GM19099 (cell line): ENCODE measurements around the gene SLC44A3.

Experiments used
- POLR2A ChIP-seq: IDR thresholded peaks from 3 replicates; pipeline ENCODE4 v1.6.1; 2011; ENCODE audit warnings: low read depth; ENCODE audit not compliant: insufficient read length; ENCODE audit errors: extremely low read depth

SLC44A3 gene

DNA sequence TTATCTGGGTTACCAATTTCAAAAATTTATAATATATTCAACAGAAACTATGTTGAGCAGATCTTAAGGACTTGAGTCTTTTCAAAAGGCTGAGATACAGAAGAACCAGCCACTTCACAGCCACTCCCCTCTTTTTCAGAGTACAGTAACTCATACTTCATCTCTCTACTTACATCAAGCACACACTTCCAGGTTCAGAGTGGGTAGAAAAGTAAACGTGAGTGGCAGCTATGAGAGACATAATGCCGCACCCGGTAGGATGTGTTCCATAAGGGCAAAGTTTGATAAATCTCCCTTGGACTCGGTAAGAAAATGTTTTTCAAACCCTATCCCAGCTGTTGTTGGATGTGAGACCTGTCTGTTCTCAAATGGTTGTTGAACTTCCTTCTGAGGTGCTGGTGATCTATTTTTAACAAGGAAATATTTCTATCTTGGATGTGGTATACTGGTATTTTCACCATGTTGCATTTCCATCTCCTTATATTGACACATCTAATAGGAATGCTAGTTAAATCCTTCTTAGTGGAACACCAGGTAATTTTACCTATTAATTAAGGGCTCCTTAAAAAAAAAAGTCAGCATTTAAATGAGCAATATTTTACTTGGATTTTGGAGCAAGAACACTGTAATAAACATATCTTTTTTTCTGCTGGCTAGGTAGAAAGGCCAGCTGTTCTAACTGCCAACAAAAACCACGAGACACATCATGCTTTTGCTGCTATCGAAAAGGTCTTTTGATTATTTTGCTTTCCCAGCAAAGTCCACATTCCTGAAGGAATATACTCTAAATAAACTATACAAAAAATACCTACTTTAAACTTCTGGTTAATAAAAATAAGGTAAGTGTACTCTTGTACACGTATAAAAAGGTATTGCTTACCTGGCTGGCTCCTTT is 78.6 kb downstream of the SLC44A3 start:
- no peak for TF ChIP-seq POLR2A

DNA sequence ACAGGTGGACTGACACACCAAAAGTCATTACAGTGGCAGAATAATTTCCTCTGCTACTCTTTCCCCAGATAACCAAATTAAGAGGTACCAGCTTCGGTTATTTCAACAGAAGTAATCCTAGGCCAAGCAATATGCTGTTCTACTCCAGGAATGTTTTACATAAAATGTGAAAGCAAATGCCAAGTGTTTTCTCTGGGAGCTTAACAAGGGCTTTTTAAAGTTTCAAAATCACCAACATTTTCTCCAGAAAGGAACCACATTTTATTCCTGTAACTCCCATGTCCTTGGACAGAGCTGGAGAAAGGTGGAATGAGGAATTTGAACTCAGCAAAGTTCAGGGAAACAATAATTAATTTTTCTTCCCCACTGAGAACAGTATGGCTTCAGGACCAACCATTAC is 79.6 kb downstream of the SLC44A3 start:
- TF ChIP-seq POLR2A: no peak

DNA sequence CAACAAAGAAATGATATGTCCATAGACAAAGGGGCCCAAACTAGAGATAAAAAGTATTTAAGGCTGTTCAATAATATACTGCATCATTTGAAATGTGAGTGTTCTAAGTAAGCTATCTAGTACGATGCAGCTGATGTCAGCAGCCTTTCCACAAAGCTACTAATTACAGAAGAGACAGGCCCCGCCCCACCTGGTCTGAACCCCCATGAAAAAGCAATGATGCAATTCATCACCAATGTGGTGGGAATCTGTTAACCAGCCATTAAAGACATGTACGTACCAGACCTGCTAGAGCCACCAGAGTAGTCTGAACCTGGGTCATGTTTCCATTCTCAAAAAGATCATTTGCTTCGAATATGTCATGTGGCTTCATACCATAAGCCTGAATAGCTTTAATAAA is 81.7 kb downstream of the SLC44A3 start:
- TF ChIP-seq POLR2A: no peak

DNA sequence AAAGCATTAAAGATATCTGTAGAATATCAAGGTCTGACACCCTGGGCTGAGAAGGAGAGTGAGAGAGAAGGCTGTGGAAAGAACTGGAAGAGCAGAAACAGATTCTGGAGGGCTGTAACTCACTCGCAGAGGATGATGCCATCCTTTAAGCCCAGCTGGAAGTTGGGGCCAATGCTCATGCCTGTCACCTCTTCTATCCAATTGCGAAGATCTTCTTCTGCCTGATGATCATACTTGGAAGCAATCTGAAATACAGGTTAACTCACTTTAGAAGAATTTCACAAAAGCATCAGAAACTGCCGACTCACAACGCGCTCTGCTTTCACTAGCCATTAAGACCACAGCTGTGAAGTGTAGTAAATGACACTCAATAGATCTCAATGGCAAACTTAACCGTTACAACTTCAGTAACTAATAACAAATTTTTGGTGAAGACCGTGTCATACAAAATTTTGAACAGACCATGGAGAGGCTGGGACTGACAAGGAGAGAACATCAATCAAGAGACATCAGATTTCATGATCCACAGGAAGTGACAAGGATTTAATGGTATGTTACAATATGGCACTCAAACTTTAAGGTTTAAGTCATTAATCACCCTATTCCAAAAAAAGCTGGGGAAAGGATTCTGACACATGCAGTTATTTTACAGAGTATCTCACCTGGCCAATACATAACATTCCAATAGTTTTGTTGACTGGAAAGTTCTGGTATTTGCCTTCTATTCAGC is 83.3 kb downstream of the SLC44A3 start:
- no peak for TF ChIP-seq POLR2A

DNA sequence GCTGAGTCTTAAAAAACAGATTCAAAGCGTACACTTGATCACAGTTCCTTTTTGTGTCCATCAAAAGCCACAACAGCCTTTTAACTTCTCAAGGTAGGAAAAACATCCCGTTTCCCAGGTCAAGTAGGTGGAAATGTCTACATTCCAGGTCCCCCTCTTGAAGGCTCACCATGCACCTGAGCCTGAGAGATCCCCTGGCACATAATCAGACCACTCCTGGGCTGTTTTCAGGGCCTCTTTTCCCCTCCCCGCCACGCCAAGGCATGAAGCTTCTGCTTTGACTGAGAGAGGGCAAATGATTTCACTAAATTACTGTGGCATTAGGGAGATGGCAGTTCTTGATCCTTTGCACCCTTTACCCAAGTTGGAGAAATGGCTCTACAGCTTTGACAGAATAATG is 85.0 kb downstream of the SLC44A3 start:
- no peak for TF ChIP-seq POLR2A

DNA sequence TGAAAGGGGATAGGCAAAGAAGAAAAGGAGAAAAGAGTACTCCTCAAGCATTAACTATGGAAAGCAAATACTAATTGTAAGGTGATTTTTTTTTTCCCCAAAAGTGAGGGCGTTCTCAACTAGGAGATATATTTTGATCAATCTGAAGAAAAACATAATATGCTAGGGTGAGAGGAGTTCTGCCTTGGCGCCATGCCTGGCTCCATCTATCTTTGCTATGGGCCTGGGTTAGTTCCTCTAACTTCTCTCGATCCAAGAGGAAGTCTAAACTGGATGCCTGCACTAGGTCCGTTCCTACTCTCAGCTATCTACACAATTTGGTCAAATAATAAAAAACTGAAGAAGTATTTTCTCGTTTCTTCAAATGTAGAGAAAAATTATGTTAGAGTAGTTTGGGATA is 86.2 kb downstream of the SLC44A3 start:
- TF ChIP-seq POLR2A: no peak

DNA sequence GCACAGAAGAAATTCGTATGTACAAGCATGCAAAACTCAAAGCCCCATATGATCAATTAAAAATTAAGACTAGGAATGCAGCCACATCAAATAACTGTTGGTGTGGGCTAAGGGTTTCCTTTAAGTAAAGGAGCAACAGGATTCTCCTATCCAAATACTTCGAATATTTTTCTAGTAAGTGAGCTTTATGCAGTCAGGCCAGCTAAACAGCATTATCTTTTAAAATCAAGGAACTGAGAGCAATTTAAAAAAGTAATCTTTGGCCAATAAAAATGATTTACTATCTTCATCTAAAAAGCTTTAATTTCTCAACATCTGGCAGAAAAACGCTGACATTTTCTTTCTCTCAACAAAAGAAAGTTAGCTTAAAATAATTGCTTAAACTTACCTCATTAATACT is 87.0 kb downstream of the SLC44A3 start:
- TF ChIP-seq POLR2A: no peak

DNA sequence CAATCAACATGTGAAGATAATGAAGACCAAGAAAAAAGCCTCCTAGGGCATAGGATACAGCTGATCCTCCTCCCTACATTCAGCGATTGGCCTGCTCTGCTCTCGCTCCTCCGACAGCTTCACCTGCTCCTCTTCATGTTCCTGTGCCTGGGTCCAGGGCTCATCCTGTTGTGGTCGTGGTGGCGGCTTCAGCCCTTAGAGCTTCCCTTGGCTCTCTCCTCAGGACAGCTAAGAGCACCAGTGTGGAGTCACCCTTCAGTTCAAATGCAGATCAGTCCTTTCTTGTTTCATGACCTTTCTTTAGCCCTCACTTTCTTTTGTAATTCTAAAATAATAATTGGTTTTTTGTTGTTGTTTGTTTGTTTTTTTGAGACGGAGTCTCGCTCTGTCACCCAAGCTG is 88.0 kb downstream of the SLC44A3 start:
- no peak for TF ChIP-seq POLR2A

DNA sequence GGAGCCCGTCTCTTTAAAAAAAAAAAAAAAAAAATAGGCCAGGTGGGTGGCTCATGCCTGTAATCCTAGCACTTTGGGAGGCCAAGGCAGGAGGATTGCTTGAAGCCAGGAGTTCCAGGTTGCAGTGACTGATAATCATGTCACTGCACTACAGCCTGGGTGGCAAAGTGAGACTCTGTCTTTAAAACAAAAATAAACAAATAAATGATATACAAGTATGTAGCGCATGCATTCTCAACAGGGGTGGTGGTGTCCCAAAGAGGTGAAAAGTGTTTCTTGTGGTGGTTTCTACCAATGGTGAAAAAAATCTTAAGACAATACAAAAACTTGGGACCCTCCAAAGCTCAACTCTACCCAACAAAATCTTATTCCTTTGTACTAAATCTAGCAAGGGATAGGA is 88.8 kb downstream of the SLC44A3 start:
- TF ChIP-seq POLR2A: no peak

DNA sequence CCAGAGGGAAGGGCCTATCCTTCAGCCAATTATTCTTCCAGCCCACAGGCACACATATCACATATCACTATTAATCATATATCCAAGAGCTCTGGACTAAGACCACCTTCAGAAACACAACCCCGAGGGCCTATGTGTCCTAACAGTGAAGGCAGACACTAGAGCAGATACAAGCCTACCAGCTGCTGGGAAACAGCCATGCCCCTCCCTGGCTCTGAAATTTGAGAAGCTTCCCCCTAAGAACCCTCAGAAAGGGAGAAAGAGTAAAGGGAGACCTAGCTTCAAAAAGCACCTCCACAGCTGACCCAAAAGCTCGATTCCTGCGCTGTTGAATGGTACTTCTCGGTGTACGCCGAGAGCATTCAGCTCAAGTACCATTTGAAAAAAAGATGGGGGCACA is 89.3 kb downstream of the SLC44A3 start:
- no peak for TF ChIP-seq POLR2A

DNA sequence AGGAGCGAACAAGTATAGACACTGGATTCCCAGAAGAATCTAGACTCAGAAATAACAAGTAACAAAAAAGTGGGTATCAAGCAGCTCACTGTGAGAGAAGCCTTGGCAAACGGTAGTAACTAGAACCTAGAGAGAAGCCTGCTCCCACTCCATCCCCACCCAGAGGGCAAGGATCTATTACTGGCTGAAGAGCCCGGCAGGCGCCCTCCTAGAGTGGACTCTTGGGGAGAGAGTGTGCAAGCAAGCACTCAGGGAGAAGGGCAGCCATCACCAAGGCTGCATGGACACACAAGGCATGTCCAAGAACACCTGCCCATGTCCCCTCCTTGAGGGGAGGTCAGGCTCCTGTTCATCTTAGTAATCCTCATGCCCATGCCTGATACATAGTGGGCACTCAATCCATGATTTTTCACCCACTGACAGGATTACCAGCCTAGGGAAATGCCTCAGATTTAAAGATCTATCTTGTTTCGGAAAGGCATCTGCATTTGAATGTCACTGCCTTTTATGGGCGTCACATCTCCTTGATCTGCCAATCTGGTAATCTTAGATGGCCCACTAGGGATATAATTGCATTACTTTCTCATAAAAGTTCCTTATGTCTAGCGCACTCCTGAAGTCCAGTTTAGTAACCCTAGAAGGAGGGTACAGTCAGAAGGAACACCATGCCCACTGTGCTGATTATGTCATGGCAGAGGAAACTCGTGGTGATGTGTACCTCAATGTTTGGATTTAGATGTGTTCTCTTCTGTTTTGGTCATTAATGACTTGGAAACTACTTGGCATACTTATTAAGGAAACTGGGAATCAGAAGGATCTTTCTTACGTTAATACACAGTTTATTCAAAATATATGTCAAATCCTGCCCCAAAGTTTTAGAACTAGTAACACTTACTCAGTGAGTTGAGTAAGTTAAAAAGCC is 92.4 kb downstream of the SLC44A3 start:
- no peak for TF ChIP-seq POLR2A

DNA sequence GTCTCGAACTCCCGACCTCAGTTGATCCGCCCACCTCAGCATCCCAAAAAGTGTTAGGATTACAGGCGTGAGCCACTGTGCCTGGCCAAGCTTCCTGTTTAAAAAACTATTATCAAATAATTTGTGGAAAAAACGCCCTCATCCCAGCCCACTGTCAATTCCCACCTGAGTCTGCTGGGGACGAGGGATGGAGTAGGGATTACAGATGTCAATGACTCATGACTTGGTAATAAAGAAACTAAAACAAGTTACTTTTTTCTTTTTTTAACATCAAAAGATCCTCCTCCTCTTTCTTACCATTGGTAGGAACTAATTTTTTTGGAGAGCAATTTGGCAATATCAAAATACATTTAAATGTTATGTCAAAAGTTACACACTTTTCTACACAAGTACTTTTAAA is 97.1 kb downstream of the SLC44A3 start:
- TF ChIP-seq POLR2A: no peak

DNA sequence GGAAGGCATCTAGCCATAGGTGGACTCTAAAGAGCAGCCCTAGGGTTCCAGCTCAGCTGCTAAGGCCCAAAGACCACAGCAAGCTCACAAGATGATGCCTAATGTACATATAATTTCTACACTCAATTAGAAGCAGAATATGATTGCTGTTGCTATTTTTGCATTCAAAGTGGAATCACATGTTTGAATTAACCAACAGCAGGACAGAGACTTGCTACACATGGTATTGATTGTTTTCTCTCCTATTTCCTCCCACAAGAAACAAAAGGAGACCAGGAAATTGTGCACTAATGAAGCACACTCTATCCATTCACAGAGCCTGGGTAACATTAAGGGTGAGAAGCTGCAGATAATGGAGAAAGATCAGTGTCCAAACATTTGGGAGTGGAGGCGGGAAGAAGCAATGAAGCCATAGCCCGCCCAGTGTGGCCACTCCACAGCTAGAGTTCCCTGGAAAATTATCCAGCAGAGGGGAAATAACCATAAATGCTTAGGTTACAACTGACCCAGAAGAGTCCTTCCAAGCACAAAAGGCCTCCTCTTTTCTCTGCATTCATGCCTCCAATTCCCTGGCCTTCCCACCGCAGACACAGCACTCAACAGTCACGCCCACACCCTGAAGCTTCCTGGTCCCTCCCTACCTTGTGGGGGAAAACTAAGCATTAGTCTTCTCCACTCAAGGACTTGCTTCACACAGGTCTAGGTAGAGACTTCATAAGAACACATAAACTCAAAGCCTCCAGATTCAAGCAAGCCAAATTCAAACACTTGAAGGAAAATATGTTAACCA is 99.3 kb downstream of the SLC44A3 start:
- no peak for TF ChIP-seq POLR2A

DNA sequence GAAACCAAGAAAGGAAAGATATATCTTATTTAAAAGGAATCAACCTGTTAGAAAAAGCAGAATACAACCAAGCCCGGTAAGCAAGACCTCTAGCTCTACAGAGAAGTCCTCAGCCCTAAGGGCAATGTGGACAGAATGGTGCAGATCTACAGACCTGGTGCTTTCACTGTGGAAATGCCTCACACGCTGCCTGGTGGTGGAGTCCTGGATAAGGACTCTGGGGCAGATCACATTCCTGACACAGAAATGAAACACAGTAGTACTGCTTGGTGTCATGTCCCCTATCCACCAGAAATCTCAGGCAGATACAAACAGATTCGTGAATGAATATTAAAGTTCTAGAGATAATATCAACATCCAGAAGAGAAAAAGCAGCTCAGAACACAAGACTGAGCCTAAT is 99.9 kb downstream of the SLC44A3 start:
- TF ChIP-seq POLR2A: no peak
